ENCODE measurements around the gene LPO. TPM values are rescaled to one million over a fixed set of nuclear protein-coding genes. Genes with fewer than 3 reads are reported as not detected.

LPO gene
- total and polyA plus RNA-seq, 8 donors, result 0.10 TPM; not detected in 7

DNA sequence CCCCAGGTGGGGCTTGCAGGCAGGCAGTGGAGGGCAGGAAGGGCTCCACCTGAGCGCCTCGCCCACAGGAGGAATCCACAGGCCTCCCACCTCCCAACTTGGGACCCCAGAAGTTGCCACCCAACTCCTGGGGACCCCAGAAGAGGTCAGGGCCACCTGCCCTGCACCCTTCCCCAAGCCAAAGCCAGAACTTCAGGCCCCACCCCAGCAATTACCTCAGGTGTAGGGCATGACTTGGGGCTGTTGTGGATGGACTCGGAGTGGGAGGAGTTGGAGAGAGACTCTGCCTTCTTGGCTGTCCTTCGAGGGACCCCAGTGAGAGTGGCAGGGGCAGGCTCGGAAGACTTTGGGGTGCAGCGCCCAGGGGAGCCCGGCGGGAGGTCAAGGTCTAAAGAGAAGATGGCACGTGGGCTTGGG, 79.7 kb downstream of the LPO start:
- 83 to 94% (median 91%) methylated on average over 7 to 9 of the region's 9 CpGs for WGBS, 5 donors
- peaks cover 0 to 8% (median 0%) of the 10 kb centered on the region in 4 donors for H3K4me1 ChIP-seq
- H3K36me3 ChIP-seq, result peaks cover 5 to 66% (median 14%) of the 10 kb centered on the region in 4 donors
- no peak for DNase-seq
- no peaks in the 10 kb centered on the region for H3K9me3 ChIP-seq
- intact Hi-C loops (cut with DNase I; ENCODE audit: low total_unique reads), result loop anchor here (10.0 kb wide), 1 partner anchor 127 kb away; no protein-coding TSS in a partner anchor
- no peaks in the 10 kb centered on the region for H3K27me3 ChIP-seq
- no peak overlapping the region for H3K4me3 ChIP-seq
- TF ChIP-seq POLR2A (IDR thresholded peaks at IDR 0.05), result no peak
- TF ChIP-seq CTCF (IDR thresholded peaks at IDR 0.05), result no peak
- no peak for TF ChIP-seq EP300 (IDR thresholded peaks at IDR 0.05)
- TF ChIP-seq POLR2AphosphoS5 (IDR thresholded peaks at IDR 0.05), result no peak
- H3K27ac ChIP-seq, result peak overlapping the region in 1 of 5 donors; percentile 32

Other genes starting within 250 kb of the LPO start
- gene SRSF1, start 231.3 kb upstream of the LPO start, total RNA-seq, result 100 to 1,000 TPM; 160 to 351 (median 242) TPM
- gene SRSF1, start 231.3 kb upstream of the LPO start, polyA plus RNA-seq, result 10 to 100 TPM; 81.7 to 97.9 (median 84.0) TPM
- gene DYNLL2, start 155.2 kb upstream of the LPO start, total RNA-seq, result 10 to 100 TPM in 3 of 5 donors, 1 to 10 TPM in 2; 5.8 to 40.6 (median 20.9) TPM
- 10 to 100 TPM; 18.5 to 29.4 (median 22.0) TPM for gene DYNLL2, start 155.2 kb upstream of the LPO start, polyA plus RNA-seq
- gene OR4D1, start 90.2 kb upstream of the LPO start, total RNA-seq, result not detected
- under 1 TPM in 1 of 3 donors, not detected in 2; 0.03 TPM for gene OR4D1, start 90.2 kb upstream of the LPO start, polyA plus RNA-seq
- not detected for gene OR4D2, start 71.6 kb upstream of the LPO start, total RNA-seq
- not detected for gene OR4D2, start 71.6 kb upstream of the LPO start, polyA plus RNA-seq
- gene EPX, start 45.9 kb upstream of the LPO start, total RNA-seq, result under 1 TPM in 1 of 5 donors, not detected in 4; 0.18 TPM
- gene EPX, start 45.9 kb upstream of the LPO start, polyA plus RNA-seq, result not detected
- 10 to 100 TPM in 3 of 5 donors, 1 to 10 TPM in 2; 3.1 to 18.0 (median 10.5) TPM for gene MKS1, start 19.3 kb upstream of the LPO start, total RNA-seq
- 10 to 100 TPM in 1 of 3 donors, 1 to 10 TPM in 2; 3.5 to 12.5 (median 6.2) TPM for gene MKS1, start 19.3 kb upstream of the LPO start, polyA plus RNA-seq
- 1 to 10 TPM in 1 of 5 donors, not detected in 4; 7.7 TPM for gene MPO, start 42.4 kb downstream of the LPO start, total RNA-seq
- under 1 TPM in 2 of 3 donors, not detected in 1; 0.03 to 0.46 TPM for gene MPO, start 42.4 kb downstream of the LPO start, polyA plus RNA-seq
- 10 to 100 TPM in 3 of 5 donors, 1 to 10 TPM in 1, not detected in 1; 9.0 to 68.8 (median 16.3) TPM for gene TSPOAP1, start 90.2 kb downstream of the LPO start, total RNA-seq
- 10 to 100 TPM in 1 of 3 donors, 1 to 10 TPM in 2; 6.5 to 26.0 (median 8.9) TPM for gene TSPOAP1, start 90.2 kb downstream of the LPO start, polyA plus RNA-seq
- gene SUPT4H1, start 113.6 kb downstream of the LPO start, total RNA-seq, result 10 to 100 TPM in 3 of 5 donors, 1 to 10 TPM in 2; 6.7 to 51.1 (median 23.3) TPM
- gene SUPT4H1, start 113.6 kb downstream of the LPO start, polyA plus RNA-seq, result 10 to 100 TPM; 68.9 to 80.9 (median 78.2) TPM
- gene RNF43, start 178.9 kb downstream of the LPO start, total RNA-seq, result 100 to 1,000 TPM in 1 of 5 donors, 10 to 100 TPM in 2, 1 to 10 TPM in 2; 6.4 to 269 (median 12.6) TPM
- gene RNF43, start 178.9 kb downstream of the LPO start, polyA plus RNA-seq, result 1 to 10 TPM in 2 of 3 donors, under 1 TPM in 1; 0.92 to 3.3 (median 2.0) TPM
- gene HSF5, start 249.8 kb downstream of the LPO start, total RNA-seq, result under 1 TPM in 1 of 5 donors, not detected in 4; 0.18 TPM
- gene HSF5, start 249.8 kb downstream of the LPO start, polyA plus RNA-seq, result not detected